ENCODE measurements around the gene NCCRP1. TPM values are rescaled to one million over a fixed set of nuclear protein-coding genes. Genes with fewer than 3 reads are reported as not detected.
"Not testable (repeated sequence)": the region's sequence is repeated elsewhere in the genome, so short reads cannot be mapped to it uniquely, and the experiment has no call there.

NCCRP1 gene
- total RNA-seq, 4 donors from 2014 or later, result not detected

- no peak for TF ChIP-seq CTCF (IDR thresholded peaks at IDR 0.05; ENCODE audit: low read depth)
These were observed 35.9 kb downstream of the NCCRP1 start for GRCh38 chr19:39232708-39233107.

- TF ChIP-seq CTCF (IDR thresholded peaks at IDR 0.05; ENCODE audit: low read depth), result no peak
These were observed 39.8 kb downstream of the NCCRP1 start for GRCh38 chr19:39236527-39236926.

GRCh38 chr19:39237200-39238184 lies 40.7 kb downstream of the NCCRP1 start:
- TF ChIP-seq CTCF (IDR thresholded peaks at IDR 0.05; ENCODE audit: low read depth), result no peak

GRCh38 chr19:39238209-39238608 lies 41.4 kb downstream of the NCCRP1 start:
- no peak for TF ChIP-seq CTCF (IDR thresholded peaks at IDR 0.05; ENCODE audit: low read depth)

GRCh38 chr19:39238944-39239343 lies 42.2 kb downstream of the NCCRP1 start:
- no peak for TF ChIP-seq CTCF (IDR thresholded peaks at IDR 0.05; ENCODE audit: low read depth)

GRCh38 chr19:39240421-39240820 lies 43.7 kb downstream of the NCCRP1 start:
- TF ChIP-seq CTCF (IDR thresholded peaks at IDR 0.05; ENCODE audit: low read depth), result no peak

- not testable (repeated sequence) for TF ChIP-seq CTCF (IDR thresholded peaks at IDR 0.05; ENCODE audit: low read depth)
These were observed 47.8 kb downstream of the NCCRP1 start, which contains the start of gene IFNL3 for GRCh38 chr19:39244410-39245100. Gene IFNL3, minus strand, starts transcription at chr19:39245006. Its CDS starts 39 bp downstream, at chr19:39244967.

All from subcutaneous adipose tissue (tissue), 4 donors.